Measurements from ENCODE around the gene ASAP3. TPM values are rescaled to one million over a fixed set of nuclear protein-coding genes. Genes with fewer than 3 reads are reported as not detected.

Gene ASAP3
- total and polyA plus RNA-seq, 10 donors = 2.9 to 13.8 (median 9.0) TPM

DNA sequence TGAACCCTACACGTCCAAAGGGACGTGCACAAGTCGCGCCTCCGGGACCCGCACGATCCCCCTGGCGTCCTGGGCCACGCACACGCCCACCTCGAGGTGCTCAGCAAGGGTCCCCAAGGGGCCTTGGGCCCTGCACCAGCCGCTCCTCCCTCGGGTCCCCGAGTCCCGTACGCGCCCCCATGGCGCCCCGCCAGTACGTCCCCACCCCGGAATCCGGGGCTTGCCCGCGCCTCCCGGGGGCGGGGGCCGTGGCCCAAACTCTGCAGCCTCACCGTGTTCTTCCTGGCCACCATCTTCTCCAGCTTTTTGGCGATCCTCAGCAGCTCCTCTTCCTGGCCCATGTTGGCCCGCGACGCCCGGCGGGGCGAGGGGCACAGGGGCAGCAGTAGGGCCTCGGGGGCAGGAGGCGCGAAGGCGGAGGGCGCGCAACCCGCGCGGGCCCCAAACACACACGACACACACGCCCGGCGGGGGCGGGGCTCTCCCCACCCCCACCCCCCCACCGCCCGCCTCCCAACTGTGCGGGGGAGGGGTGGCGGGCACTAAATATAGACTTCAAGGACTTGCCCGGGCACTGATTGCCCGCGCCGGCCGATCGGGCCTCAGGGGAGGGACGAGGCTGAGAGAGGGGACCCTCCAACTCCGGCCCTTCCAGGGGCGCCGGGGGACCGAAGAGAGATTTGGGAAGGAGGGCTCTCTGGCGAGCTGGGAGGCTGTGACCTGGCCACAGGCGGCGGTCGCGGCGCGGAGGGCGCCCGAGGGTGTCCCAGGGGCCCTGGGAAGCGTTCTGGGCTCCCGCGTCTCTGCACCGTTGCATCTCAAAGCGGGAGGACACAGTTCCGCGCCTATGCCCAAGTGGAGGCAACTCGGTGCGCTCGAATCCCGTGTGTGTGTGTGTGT is 59.4 kb downstream of the ASAP3 start, which contains the start of gene TCEA3:
TSS of gene TCEA3 (minus strand) at position 456 of the 900 bp plus-strand sequence. CDS start at position 341, 115 bp downstream.
- no peak for DNase-seq
- WGBS, 5 donors = 0 to 2% (median 1%) methylated on average over 12 to 83 of the region's 84 CpGs
- intact Hi-C loops (cut with DNase I; ENCODE audit: low total_unique reads) = no loop called here
- TF ChIP-seq POLR2AphosphoS5 (IDR thresholded peaks at IDR 0.05) (peak in 2 of 3 donors; percentile 33 to 35), POLR2A (IDR thresholded peaks at IDR 0.05) (no peak)
- H3K27ac ChIP-seq = peak within 1 kb of the TSS in 7 of 8 donors; percentile 22 to 76 (median 67)
- peaks cover 0 to 52% (median 20%) of the 10 kb centered on the region in 7 donors for H3K27me3 ChIP-seq (replicated peaks in 1 of 7)
- H3K9me3 ChIP-seq = no peaks in the 10 kb centered on the region
- H3K36me3 ChIP-seq = no peaks in the 10 kb centered on the region
- peaks cover 15 to 40% (median 34%) of the 10 kb centered on the region in 6 donors for H3K4me1 ChIP-seq
- H3K4me3 ChIP-seq = peak within 1 kb of the TSS; percentile 46 to 78 (median 58)

DNA sequence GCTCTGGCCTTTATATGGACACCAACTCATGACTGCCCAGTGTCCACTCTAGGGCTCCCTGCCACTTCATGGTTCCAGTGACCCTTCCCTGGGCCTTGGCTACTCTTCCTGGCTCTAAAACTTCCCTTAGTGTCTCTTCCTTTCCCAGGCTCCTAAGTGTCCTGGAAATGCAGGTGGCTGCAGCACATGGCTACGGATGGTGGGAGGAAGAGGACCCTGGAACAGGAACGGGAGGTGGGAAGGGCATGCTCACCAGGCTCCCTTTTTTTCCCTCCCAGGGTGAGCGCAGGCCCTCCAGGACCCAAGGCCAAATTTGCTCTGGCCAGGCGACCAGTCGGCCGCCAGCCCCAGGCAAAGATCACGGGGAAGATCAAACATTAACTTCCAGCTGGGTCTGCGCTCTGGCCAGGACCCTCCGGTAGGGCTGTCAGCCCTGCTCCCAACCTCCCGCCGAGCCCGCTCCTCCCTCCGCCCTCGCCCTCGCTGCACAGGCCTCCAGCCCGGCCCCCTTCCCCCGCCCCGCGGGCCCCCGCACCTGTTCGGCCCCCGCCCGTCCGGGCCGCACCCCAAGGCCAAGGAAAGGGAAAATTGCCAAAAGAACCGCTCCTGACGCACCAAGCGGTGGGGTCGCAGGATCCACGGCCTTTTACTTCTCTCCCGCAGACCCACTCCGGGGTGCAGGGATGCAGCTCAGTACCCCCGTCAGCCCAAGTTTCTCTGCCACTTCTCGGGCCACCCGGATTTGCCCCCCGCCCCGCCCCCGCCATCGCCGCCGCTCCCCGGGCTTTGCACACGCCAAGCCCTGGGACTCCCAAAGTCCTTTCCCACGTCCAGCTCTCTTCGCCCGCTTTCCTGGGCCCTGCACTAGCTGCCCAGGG is 60.3 kb downstream of the ASAP3 start:
- no peak for DNase-seq
- H3K36me3 ChIP-seq = no peaks in the 10 kb centered on the region
- TF ChIP-seq POLR2A (IDR thresholded peaks at IDR 0.05) (no peak), POLR2AphosphoS5 (IDR thresholded peaks at IDR 0.05) (no peak)
- TF ChIP-seq, protein P1, sequence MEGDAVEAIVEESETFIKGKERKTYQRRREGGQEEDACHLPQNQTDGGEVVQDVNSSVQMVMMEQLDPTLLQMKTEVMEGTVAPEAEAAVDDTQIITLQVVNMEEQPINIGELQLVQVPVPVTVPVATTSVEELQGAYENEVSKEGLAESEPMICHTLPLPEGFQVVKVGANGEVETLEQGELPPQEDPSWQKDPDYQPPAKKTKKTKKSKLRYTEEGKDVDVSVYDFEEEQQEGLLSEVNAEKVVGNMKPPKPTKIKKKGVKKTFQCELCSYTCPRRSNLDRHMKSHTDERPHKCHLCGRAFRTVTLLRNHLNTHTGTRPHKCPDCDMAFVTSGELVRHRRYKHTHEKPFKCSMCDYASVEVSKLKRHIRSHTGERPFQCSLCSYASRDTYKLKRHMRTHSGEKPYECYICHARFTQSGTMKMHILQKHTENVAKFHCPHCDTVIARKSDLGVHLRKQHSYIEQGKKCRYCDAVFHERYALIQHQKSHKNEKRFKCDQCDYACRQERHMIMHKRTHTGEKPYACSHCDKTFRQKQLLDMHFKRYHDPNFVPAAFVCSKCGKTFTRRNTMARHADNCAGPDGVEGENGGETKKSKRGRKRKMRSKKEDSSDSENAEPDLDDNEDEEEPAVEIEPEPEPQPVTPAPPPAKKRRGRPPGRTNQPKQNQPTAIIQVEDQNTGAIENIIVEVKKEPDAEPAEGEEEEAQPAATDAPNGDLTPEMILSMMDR (IDR thresholded peaks at IDR 0.05 in 8 of 11, conservative IDR thresholded peaks at IDR 0.05 in 3 of 11) = no peak
- peaks cover 15 to 40% (median 34%) of the 10 kb centered on the region in 6 donors for H3K4me1 ChIP-seq
- peaks cover 0 to 52% (median 20%) of the 10 kb centered on the region in 7 donors for H3K27me3 ChIP-seq (replicated peaks in 1 of 7)
- WGBS, 5 donors = 13 to 18% (median 16%) methylated on average over 17 to 46 of the region's 46 CpGs
- intact Hi-C loops (cut with DNase I; ENCODE audit: low total_unique reads) = no loop called here
- no peaks in the 10 kb centered on the region for H3K9me3 ChIP-seq
- peak overlapping the region in 7 of 8 donors; percentile 32 to 76 (median 67) for H3K27ac ChIP-seq
- H3K4me3 ChIP-seq = peak overlapping the region; percentile 46 to 78 (median 58)

DNA sequence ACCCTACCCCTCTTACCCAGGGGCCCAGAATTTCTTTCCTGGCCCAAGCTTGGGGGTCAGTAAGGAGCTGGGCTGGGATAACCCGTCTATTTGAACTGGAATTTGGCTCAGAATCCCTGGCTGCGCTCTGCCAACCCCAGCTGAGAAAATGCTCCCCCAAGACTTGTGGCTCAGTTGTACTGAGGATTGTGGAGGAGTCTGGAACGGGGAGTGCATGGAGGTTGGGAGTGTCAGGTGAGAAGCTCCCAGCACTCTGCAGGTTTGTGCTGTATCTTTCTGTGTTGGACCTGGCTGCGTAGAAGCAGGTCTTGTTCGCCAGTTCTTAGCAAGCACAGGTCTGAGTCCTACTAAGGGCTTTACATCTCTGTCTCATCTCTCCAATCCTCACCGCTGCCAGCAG is 61.0 kb downstream of the ASAP3 start:
- peaks cover 0 to 52% (median 20%) of the 10 kb centered on the region in 7 donors for H3K27me3 ChIP-seq (replicated peaks in 1 of 7)
- WGBS, 5 donors = 71 to 87% (median 80%) methylated on average over 5 to 6 of the region's 6 CpGs

More for the DNA sequence above, 61.0 kb downstream of the ASAP3 start:
- intact Hi-C loops (cut with DNase I; ENCODE audit: low total_unique reads) = no loop called here
- H3K4me3 ChIP-seq = peak overlapping the region in 3 of 8 donors; percentile 55 to 78 (median 56)
- no peaks in the 10 kb centered on the region for H3K9me3 ChIP-seq
- H3K27ac ChIP-seq = peak overlapping the region; percentile 32 to 76 (median 61)
- no peak for DNase-seq
- H3K4me1 ChIP-seq = peaks cover 15 to 40% (median 34%) of the 10 kb centered on the region in 6 donors
- H3K36me3 ChIP-seq = no peaks in the 10 kb centered on the region
- TF ChIP-seq POLR2AphosphoS5 (IDR thresholded peaks at IDR 0.05) = no peak
- no peak for TF ChIP-seq POLR2A (IDR thresholded peaks at IDR 0.05)
- TF ChIP-seq, protein P1 (IDR thresholded peaks at IDR 0.05 in 8 of 11, conservative IDR thresholded peaks at IDR 0.05 in 3 of 11) = no peak
